Heart left ventricle (tissue), 16 donors: ENCODE results near the gene ARMC8. TPM values are rescaled to one million over a fixed set of nuclear protein-coding genes. Genes with fewer than 3 reads are reported as not detected.

Experiments used
- ATAC-seq, 4 donors: fragments of 200-7000 bp; cut with Tn5 transposase; one replicate each; pipeline ENCODE4 v1.9.1; 2020 to 2022; ENCODE audit warnings: moderate library complexity in 4 of 4, mild to moderate bottlenecking in 3 of 4, moderate number of reproducible peaks in 1 of 4
- DNase-seq, 5 donors: peaks; one replicate each; pipeline ENCODE4 v3.0.0-alpha.2; 2020
- H3K27ac ChIP-seq, 12 donors: fragments of 200-600 bp; sonication (generic) in 4 of 12; one replicate each; pipeline versions ENCODE4 v1.5.0 to v1.8.0; 2016 to 2022; ENCODE audit warnings: mild to moderate bottlenecking in 2 of 12
- H3K27me3 ChIP-seq, 9 donors: fragments of 200-600 bp; sonication (generic) in 2 of 9; one replicate each; pipeline versions ENCODE4 v1.5.1 to v1.8.0; 2016 to 2022; ENCODE audit warnings: mild to moderate bottlenecking in 3 of 9
- H3K36me3 ChIP-seq, 9 donors: fragments of 200-600 bp; sonication (generic) in 2 of 9; one replicate each; pipeline versions ENCODE4 v1.5.0 to v1.8.0; 2018 to 2022; ENCODE audit warnings: mild to moderate bottlenecking in 2 of 9
- H3K4me1 ChIP-seq, 12 donors: fragments of 200-600 bp; sonication (generic) in 4 of 12; one replicate each; pipeline versions ENCODE4 v1.5.0 to v1.8.0; 2016 to 2022; ENCODE audit warnings: mild to moderate bottlenecking in 3 of 12
- H3K4me3 ChIP-seq, 12 donors: fragments of 200-600 bp; sonication (generic) in 4 of 12; one replicate each; pipeline versions ENCODE4 v1.5.0 to v1.8.0; 2017 to 2022; ENCODE audit warnings: mild to moderate bottlenecking in 9 of 12, moderate library complexity in 4 of 12
- H3K9me3 ChIP-seq, 12 donors: fragments of 200-600 bp; sonication (generic) in 4 of 12; one replicate each; pipeline versions ENCODE4 v1.5.0 to v1.8.0; 2016 to 2022; ENCODE audit warnings: mild to moderate bottlenecking in 1 of 12
- POLR2A ChIP-seq, 2 donors: fragments of 450-650 bp; IDR thresholded peaks; one replicate each; pipeline ENCODE4 v1.6.1; 2017; ENCODE audit warnings: antibody characterized with exemption in 2 of 2, mild to moderate bottlenecking in 2 of 2, moderate library complexity in 2 of 2
- WGBS, 4 donors: extraction: QIAGEN DNeasy Blood & Tissue Kit in 2 of 4; methylation state at CpG; one replicate each; pipeline versions ENCODE4 v1.1.5 to v1.1.7; 2013 to 2018; 5-methylcytosine and 5-hydroxymethylcytosine counted together
- intact Hi-C, 10 donors: fragments of 100-400 bp; cut with DNase I; formaldehyde crosslinking; loops; one replicate each; pipeline versions ENCODE4 v1.11.1 to v1.14.2; 2022
- polyA plus RNA-seq, 2 donors: library from polyadenylated mRNA; stranded (reverse); fragments of 200-250 nt; gene quantifications; one replicate each; pipeline ENCODE4 v1.2.3, GENCODE V29; 2013
- total RNA-seq, 9 donors: library from RNA; depleted of rRNA in 2 of 9; stranded (reverse); fragments of >200 nt in 2 of 9; fragmentation: NEBNext Ultra II Directional in 3 of 9; extraction: Animal tissue kit (Norgen Biotek cat#: 25700) in 3 of 9; gene quantifications; one replicate each; pipeline versions ENCODE4 v1.1.0 to v1.2.4, GENCODE V29; 2016 to 2023
- TF ChIP-seq, protein P1 (sequence below), 12 donors: fragments of 200-600 bp; sonication (generic) in 4 of 12; IDR thresholded peaks; one replicate each; pipeline versions ENCODE4 v1.5.0 to v1.8.0; 2018 to 2022; ENCODE audit warnings: antibody characterized with exemption in 12 of 12, mild to moderate bottlenecking in 5 of 12
- donor health status: ischemic (EF 13 %, LVEDD 7.1; RV severe dilation, severe dysfunction).
- donor health status: healthy with polysubstance abuse.
- donor health status: DM: no; HTN: yes; CAD: no.
- donor health status: DM: no; HTN: no; CAD: no.
- donor health status: ischemic (EF 25% LVEDD 6.9; RV normal size, moderate dysfunction).
- donor health status: ischemic (EF 25% LVEDD 5.7; RV mildly dilated, moderate dysfunction).
- donor health status: healthy.
- donor health status: DM: yes; HTN: yes; CAD: no.
- donor health status: ischemic (EF 35%, LVEDD 5.7; RV mildly dilated, moderate dysfunction).
- donor health status: nonischemic (EF 11% LVEDD 7.7; RV severe dilation, severe dysfunction).
- donor health status: DM: yes; HTN: yes; CAD: no.
- donor health status: PGD.
- donor health status: ischemic (EF 29% LVEDD 5.4; RV normal size, mild dysfunction).
- donor health status: nonischemic (EF 23%, LVEDD 6.1; RV moderate dilation, normal function).

ARMC8 gene
- total and polyA plus RNA-seq, 11 donors: 10.1 to 42.9 (median 33.3) TPM

DNA sequence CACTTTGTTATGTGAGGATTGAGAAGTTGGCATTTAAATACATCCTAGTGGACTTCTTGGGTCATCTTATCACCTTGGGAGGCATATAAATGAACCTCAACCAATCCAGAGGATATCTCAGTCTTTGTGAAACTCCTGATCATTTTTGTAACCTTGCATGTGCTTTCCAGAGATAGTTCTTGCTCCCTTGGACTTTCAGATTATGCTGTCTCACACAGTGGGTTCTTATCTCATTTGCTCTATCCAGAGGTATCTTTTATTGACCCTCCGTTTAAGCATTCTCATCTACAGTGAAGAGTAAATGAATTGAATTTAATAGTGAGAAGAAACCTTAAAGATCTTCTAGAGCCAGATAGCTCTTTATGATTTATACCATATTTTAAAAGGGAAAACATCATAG is 10.4 kb downstream of the ARMC8 start:
- ATAC-seq (no peak), DNase-seq (no peak)
- Histone ChIP-seq H3K27ac (no peak overlapping the region), H3K9me3 (no peaks in the 10 kb centered on the region), H3K27me3 (no peaks in the 10 kb centered on the region), H3K36me3 (peaks cover 0 to 13% (median 0%) of the 10 kb centered on the region in 9 donors), H3K4me3 (no peak overlapping the region), H3K4me1 (peaks cover 0 to 29% (median 16%) of the 10 kb centered on the region in 12 donors)
- intact Hi-C loops: loop anchor here in 1 of 10 donors (10.0 kb wide), 1 partner anchor 127 kb away; the partner anchor contains the start of gene NME9
- WGBS, 4 donors: 68 to 85% (median 71%) methylated on average over 1 of the region's 1 CpG
- TF ChIP-seq, protein P1, sequence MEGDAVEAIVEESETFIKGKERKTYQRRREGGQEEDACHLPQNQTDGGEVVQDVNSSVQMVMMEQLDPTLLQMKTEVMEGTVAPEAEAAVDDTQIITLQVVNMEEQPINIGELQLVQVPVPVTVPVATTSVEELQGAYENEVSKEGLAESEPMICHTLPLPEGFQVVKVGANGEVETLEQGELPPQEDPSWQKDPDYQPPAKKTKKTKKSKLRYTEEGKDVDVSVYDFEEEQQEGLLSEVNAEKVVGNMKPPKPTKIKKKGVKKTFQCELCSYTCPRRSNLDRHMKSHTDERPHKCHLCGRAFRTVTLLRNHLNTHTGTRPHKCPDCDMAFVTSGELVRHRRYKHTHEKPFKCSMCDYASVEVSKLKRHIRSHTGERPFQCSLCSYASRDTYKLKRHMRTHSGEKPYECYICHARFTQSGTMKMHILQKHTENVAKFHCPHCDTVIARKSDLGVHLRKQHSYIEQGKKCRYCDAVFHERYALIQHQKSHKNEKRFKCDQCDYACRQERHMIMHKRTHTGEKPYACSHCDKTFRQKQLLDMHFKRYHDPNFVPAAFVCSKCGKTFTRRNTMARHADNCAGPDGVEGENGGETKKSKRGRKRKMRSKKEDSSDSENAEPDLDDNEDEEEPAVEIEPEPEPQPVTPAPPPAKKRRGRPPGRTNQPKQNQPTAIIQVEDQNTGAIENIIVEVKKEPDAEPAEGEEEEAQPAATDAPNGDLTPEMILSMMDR (IDR thresholded peaks at IDR 0.05): no peak
- no peak for TF ChIP-seq POLR2A (IDR thresholded peaks at IDR 0.05)

DNA sequence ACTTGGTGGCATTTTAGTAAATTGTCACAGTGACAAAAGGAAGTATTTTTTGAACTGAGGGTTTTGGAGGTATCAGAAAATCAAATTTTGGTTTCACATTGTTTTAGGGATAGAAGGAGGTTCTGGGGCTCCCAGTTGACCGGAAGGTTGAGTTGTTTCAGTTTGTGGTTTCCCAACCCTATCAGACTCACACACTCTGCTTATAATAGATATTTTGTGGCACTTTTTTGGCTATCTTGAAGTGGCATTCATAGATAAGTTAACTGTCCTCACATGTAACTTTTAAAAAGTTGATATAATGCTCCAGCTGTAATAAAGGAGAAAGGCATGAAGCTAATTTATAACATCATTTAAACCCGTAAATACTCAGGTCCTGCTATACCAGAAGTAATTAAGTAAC is 12.8 kb downstream of the ARMC8 start:
- Histone ChIP-seq H3K36me3 (peaks cover 0 to 9% (median 0%) of the 10 kb centered on the region in 9 donors), H3K27me3 (no peaks in the 10 kb centered on the region), H3K9me3 (no peaks in the 10 kb centered on the region), H3K4me3 (no peak overlapping the region), H3K4me1 (peaks cover 0 to 44% (median 26%) of the 10 kb centered on the region in 12 donors), H3K27ac (no peak overlapping the region)
- 48 to 71% (median 61%) methylated on average over 2 of the region's 2 CpGs for WGBS, 4 donors
- ATAC-seq: no peak
- intact Hi-C loops: loop anchor here in 1 of 10 donors (10.0 kb wide), 1 partner anchor 125 kb away; the partner anchor contains the start of gene NME9
- no peak for TF ChIP-seq POLR2A (IDR thresholded peaks at IDR 0.05)
- TF ChIP-seq, protein P1 (IDR thresholded peaks at IDR 0.05): no peak
- DNase-seq: no peak

DNA sequence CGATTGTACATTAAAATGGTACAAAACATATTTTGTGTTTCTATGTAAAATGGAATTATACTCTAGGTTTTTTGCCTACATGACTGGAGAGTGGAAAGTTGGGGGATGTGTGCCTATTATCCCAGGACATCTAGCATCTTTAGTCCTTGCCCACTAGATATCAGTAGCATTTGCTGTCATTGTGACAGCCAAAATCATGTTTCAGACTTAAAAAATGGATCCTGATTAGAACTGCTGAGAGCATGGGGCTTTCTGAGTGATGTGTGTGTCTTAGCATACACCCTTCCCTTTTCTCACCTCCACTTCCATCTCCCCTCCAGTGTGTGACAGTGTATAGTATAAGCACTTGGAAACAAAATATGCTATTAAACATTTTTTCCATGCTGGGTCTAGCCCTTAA is 13.3 kb downstream of the ARMC8 start:
- Histone ChIP-seq H3K27ac (no peak overlapping the region), H3K36me3 (peaks cover 0 to 6% (median 0%) of the 10 kb centered on the region in 9 donors), H3K9me3 (no peaks in the 10 kb centered on the region), H3K4me1 (peaks cover 0 to 48% (median 25%) of the 10 kb centered on the region in 12 donors), H3K4me3 (no peak overlapping the region), H3K27me3 (no peaks in the 10 kb centered on the region)
- TF ChIP-seq, protein P1 (IDR thresholded peaks at IDR 0.05): no peak
- intact Hi-C loops: no loop called here
- ATAC-seq: no peak
- no peak for DNase-seq
- WGBS, 4 donors: 83 to 91% (median 88%) methylated on average over 1 of the region's 1 CpG

DNA sequence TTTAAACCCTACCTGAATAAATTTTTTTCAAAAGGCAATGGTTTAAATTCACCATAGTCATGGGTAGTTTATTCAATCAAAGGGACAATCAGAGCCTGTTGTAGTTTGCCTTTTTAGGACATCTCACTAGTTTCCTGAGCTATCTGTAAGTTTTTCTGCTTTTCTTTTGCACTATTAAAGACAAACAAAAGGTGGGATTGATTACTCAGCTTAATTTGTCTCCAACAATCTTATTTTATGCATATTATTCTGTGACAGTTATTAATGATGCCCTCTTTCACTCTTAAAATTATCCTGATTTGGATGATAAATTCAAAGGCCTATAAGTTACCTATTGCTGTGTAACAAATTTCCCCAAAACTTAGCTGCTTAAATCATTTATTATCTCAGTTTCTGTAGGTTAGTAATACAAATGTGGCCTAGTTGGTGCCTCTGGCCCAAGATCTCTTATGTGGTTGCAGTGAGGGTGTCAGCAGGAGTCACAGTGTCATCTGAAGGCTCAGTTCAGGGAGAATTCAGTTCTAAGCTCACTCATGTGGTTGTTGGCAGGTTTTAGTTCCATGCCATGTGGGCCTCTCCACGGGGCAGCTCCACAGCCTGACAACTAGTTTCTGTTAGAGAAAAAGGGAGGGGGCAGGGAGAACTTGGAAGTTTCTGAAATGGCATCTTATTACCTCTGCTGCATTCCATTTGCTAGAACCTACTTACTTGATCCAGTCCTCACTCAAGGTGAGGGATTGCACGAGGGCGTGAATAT is 16.0 kb downstream of the ARMC8 start:
- Histone ChIP-seq H3K4me1 (peaks cover 0 to 51% (median 20%) of the 10 kb centered on the region in 12 donors), H3K27ac (no peak overlapping the region), H3K9me3 (no peaks in the 10 kb centered on the region), H3K36me3 (peaks cover 0 to 6% (median 0%) of the 10 kb centered on the region in 9 donors), H3K4me3 (no peak overlapping the region), H3K27me3 (no peaks in the 10 kb centered on the region)
- TF ChIP-seq POLR2A (IDR thresholded peaks at IDR 0.05): no peak
- TF ChIP-seq, protein P1 (IDR thresholded peaks at IDR 0.05): no peak
- no peak for DNase-seq
- WGBS, 4 donors: 72 to 83% (median 81%) methylated on average over 3 of the region's 3 CpGs
- intact Hi-C loops: no loop called here
- no peak for ATAC-seq
